Fibroblast of skin of right quadriceps (primary cell): ENCODE results near the gene RAB26.

Source experiments
- DNase-seq: peaks from one replicate; pipeline ENCODE4 v3.0.0-alpha.2; 2013

The RAB26 gene

DNA sequence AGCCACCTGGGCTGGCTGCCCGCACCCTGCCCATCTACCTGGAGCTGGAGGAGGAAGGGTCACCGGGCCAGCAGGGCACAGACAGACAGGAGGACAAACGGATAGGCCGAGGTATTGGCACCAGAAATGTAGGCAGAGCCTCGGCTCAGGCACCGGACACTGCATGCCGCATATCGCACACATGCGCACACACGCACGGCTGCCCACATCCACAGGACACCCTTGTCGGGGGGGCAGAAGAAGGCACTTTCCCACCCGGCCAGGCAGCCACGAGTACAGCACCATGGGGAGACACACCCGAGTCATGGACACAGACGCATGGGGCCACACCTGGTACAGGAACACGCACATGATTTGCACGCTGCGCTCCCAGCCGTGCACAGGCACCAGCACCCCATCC, 33.5 kb downstream of the RAB26 start:
- DNase-seq = no peak

DNA sequence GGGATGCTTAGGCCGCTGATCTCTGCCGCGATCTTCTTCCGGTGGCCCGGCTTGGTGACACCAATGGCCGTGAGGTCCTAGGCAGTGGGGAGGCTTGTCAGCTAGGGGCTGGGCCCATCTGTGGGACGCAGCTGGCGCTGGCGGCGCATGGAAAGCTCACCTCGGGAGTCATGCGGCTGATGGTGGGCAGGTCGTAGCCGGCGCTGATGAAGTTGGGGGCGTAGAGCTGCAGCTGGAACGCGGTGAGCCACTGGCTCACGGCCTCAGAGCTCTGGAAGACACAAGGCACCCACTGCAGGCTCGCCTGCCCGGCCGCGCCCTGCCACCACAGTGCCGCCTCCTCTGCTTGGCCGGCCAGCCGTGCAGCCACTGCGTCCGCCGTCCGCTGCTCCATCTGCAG, 35.2 kb downstream of the RAB26 start:
- no peak for DNase-seq

DNA sequence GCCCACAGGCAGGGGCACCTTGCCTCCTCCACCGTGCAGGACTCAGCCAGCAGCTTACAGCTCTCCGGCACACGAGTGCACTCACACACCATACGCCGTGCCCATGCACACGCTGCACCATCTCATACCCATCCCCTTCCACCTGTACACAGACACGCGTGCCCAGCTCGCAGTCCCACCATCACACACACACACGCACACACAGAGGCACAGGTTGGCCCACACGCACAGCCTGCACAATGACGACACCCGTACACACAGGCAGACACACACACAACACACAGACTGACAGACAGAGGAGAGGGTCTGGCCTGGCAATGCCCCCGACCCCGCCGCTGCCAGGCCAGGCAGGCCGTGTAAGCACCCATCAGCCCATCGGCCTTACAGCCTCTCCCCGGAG, 35.9 kb downstream of the RAB26 start:
- DNase-seq = no peak

DNA sequence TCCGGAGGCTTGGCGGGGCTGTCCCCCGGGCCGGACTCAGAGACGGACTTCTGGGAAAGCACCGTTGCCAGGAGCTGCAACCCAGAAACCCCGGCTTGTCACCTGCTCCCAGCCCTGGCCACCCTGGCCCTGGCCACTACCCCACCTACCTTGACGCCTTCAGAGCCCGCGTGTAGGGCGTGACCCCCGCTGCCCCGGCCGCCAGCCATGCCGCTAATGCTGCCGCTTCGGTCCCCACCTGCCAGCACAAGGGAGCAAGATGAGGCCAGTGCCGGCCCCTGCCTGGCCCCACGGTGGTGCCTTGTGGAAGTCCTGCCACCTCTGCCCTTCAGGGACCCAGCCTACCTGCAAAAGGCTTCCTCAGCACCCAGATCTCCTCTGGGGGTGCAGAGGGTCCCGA, 36.5 kb downstream of the RAB26 start:
- no peak for DNase-seq

DNA sequence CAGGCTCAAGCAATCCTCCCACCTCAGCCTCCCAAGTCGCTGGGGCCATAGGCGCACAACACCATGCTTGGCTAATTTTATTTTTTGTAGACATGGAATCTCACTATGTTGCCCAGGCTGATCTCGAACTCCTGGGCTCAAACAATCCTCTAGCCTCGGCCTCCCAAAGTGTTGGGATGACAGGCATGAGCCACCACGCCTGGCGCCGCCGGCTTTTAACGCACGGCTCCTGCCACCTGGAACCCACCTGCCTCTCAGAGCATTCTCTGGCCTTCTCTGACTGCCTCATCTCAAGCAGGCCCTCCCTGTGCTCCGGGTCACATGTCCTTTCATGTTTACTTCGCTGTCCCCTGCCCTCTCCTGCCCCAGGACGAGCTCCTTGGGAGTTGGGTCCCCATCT, 37.6 kb downstream of the RAB26 start:
- no peak for DNase-seq

DNA sequence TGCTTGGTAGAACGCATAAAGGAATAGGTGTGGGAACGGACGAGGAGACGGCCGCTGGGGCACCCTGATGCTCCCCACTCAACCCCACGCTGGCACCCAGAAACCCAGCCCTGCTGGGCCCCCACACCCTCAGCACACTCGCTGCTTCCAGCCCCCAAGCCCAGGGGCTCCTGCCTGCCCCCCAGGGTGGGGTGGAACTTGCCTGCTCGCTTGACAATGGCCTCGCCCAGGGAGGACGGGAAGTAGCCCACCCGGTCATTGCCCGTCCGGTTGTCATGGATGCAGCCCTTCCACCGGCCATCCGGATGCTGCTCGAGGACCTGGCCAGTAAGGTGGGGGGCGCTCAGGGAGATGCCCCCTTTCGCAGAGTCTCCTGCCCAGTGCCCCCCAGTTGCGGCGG, 38.1 kb downstream of the RAB26 start:
- DNase-seq = no peak

DNA sequence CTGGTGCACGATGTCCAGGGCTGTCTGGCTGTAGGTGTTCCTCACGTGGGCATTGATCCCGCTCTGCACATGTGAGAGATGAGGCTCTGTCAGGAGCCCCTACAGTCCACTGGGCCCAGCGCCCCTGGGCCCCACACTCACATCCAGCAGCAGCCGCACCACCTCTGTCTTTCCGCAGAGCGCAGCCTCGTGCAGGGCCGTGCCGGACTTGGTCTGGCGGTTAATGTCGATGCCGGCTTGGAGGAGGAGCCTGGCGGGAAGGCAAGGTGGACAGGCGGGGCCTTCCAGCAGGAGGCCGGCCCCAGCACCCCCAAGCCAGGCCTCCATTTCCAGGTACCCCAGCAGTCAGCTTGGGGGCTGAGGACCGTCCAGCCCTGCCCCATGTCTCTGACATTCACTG, 38.8 kb downstream of the RAB26 start:
- DNase-seq = no peak

DNA sequence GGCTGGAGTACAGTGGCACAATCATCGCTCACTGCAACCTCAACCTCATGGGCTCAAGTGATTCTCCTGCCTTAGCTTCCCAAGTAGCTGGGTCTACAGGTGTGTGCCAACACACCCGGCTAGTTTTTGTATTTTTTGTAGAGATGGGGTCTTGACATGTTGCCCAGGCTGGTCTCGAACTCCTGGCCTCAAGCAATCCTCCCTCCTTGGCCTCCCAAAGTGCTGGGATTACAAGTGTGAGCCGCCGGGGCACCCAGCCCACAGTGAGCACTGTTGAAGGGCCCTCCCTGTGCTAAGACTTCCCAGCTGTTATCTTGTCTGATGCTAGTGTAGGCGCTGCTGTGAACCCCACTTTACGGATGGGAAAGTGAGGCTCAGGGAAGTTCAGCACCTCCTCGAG, 40.0 kb downstream of the RAB26 start:
- DNase-seq = no peak

DNA sequence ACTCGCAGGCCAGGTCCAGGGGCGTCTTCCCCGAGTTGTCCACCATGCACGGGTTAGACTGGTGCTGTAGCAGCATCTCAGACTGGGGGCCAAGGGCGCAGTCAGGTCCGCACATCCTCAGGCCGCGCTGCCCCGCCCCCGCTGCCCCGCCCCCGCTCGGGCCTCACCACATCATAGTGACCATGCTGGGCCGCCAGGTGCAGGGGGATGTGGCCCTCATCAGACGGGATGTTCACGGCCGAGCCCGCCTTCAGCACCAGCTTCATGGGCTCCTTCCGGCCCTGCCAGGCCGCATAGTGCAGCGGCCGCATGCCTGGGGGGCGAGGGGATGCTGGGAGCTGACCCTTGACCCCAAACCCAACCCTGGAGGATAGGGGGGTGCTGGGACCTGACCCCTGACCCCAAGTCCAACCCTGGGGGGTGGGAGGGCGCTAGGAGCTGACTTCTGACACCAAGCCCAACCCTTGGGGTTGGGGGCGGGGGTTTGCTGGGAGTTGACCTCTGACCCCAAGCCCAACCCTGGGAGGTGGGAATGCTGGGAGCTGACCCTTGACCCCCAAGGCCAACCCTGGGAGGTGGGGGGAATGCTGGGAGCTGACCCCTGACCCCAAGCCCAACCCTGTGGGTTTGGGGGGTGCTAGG, 40.9 kb downstream of the RAB26 start:
- DNase-seq = no peak

DNA sequence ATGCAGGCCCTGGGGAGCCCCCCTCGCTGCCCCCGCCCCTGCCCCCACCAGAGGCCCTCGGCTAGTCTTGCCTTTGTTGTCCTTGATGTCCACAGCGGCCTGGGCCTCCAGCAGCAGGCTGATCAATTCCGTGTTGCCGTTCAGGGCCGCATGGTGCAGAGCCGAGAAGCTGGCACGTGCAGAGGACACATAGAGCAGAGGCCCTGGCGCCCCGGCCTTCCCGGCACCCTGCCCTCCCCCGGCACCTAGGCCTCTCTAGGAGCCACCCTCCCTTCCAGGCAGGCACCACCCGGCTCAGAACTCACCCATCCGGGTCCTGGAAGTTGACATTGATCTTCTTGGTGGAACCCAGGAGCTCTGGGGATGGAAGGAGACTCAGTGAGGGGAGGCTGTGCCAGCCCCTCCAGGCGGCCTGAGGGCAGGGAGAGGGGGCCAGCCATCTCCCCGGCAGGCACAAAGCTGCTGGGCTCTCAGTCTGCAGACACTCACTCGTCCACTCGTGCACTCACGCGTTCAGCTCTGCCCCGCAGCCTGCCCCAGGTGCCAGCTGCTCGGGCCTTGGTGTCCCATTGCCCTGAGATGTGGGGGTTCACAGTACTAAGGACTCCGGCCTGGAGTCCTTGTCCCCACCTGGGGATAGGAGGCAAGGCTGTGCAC, 41.7 kb downstream of the RAB26 start:
- no peak for DNase-seq

DNA sequence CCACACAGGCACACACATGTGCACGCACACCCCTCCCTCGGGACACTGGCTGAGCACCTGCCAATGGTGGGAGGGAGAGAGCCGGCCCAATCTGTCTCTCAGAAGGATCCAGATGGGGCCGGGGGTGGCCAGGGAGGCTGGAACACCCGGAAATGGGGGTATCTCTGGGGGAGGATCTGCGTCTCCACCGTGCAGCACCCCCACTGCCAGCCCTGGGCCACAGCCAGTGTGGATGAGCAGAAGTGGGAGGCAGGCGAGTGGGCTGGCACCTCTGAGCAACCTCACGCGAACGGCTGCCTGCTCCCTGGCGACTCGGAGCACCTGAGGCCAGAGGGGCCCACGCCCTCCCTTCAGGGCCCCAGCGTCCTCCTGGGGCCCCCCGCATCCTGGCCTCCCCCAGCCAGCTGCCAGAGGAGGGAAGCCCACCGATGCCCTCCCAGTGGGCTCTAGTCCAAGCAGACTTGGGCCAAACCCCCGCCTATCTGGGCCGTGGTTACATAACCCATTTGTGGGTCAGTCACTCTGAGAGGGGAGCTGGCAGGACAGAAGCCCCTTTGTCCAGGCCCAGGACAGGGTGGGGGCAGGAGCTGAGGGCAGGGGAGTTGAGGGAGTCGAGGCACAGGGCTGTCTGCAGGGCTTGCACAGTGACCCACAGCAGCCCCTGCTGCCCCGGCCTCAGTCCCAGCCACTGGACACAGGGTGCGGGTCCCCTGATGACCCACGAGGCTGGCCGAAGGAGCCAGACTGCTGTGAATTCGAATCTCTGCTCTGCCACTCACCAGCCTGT, 42.4 kb downstream of the RAB26 start:
- no peak for DNase-seq

DNA sequence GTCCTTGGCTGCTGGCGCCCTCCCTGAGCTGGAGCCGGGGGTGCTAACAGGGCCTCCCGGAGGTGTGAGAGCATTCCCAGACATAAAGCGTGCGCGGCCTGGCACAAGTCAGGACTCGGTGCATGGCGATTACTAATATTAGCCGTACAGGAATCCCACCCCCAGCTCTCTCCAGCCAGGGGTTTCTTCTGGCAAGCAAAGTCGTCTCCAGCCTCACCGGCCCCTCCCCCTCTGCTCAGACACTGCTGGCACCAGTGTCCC, 43.0 kb downstream of the RAB26 start:
- DNase-seq = no peak

DNA sequence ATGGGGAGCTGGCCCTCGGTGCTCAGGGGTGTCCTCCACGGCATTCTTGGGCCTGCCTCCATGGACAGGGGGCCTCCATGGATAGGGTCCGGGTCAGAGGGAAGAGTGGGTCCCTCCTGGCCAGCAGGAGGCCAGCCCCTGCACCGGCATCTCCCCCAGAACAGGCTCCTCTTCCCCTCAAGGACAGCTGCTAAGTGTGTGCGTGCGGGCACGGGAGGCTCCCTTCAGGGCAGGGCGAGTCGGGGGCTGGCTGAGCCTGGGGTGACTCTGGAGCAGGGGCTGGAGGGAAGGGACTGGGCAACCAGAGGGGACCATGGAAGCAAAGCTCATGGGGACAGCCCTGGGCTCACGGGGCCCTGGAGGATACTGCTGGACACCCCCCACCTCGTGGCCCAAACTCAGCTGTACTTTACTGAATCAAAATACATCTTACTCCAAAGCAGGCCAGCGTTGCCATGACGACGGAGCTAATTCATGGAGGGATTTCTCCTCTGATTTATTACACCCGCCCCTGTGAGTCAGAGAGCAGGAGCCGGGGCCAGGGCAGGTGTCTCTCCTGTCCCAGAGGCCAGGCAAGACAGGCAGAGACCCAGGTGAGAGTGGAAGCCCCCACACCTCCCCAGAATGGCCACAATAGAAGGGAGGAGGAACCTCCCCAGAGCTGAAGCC, 45.9 kb downstream of the RAB26 start:
- peak; percentile 45 for DNase-seq

DNA sequence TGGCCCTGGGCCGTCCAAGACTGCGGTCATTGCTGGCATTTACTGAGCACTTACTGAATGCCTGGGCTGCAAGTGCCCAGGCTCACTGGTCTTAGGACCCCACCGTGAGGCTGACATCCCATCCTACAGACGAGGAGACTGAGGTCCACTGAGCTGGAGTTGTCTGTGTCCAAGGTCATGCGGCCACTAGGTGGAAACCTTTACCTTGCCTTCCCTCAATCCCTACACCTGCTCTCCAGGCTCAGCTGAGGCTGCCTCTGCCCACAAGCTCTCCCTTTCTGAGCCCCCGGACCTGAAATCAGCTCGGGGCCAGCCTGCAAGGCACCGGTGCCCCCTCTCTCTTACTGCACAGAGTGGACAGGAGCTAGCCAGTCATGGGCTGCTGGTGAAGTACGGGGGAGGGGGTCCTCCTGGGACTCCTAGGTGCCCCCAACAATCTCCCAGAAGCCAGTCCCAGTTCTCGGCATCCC, 46.5 kb downstream of the RAB26 start:
- DNase-seq = peak; percentile 20

DNA sequence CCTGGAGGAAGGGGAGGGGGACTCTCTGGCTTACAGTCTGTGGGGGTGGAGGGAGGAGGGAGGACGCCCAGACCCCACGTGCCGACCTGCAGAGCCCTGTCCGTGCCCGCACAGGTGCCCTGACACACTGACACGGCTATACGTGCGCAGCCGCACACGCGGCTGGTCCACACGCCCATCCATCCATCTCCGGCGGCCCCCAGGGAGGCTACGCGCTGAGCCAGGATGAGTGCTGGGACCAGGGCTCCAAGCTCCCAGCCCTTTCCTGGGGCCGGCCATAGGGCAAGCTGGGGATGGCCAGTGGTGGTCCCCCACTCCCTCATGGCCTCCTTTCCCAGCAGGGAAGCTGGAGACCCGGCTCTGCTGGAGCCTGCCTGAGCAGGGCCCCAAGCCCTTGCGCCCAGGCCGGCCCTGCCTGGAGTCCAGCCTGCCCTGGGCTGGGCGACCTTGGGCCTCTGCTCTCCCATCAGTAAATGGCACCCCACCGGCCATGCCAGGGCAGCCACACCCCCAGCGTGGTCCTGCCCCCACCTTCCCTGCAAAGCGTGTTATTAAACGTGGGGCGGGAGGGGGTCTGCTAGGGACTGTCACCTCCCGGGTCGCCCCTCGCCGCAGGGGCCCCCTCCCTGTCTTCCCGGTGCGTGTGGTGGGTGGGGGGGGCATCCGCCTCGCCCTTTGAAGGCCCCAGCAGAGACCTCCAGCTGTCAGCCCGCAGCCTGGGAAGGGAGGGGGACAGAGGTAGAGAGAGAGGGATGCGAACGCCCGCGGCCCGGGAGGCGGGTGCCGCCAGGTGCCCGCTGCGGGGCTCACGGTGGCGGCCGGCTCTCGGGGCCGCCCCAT, 47.1 kb downstream of the RAB26 start:
- DNase-seq = no peak

DNA sequence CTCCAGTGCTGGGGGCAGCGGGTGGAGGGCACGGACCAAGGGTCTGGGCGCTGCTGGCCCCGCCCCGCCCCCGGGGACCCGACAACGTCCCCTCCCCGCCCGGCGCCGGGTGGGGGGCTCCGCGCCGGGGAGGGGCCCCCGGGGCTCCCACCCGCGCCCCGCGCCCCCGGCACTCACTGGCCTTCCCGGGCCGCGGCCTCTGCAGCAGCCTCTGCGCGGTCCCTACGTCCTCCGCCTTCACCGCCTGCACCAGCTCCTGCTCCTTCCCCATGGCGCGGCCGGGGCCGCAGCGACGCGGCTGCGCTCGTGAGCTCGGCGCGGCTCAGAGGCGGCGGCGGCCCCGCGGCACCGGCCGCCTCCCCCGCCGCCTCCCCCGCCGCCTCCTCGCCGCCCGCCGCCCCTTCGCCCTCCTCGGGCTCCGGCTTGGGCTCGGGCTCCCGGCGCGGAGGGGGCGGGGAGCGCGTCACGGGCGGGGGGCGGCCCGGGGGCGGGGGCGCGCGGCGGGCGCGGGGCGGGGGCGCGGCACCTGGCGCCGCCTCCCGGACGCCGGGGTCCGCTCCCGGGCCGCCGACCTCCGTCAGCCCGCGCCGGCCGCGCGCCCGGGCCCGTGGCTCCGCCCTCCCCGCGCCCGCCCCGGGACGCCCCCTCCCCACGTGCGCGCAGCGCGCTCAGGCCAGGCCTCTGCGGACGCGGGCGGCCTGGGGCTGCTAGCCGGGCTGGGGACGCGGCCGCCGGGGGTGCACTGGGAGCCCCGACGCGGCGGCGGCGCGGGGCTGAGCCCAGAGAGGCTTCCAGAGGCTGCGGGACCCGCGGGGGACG, 47.9 kb downstream of the RAB26 start, which contains the start of gene CASKIN1:
Gene CASKIN1, minus strand, starts transcription at position 444 of the 819 bp plus-strand sequence. Its CDS starts 173 bp downstream, at position 271.
- DNase-seq = no peak

DNA sequence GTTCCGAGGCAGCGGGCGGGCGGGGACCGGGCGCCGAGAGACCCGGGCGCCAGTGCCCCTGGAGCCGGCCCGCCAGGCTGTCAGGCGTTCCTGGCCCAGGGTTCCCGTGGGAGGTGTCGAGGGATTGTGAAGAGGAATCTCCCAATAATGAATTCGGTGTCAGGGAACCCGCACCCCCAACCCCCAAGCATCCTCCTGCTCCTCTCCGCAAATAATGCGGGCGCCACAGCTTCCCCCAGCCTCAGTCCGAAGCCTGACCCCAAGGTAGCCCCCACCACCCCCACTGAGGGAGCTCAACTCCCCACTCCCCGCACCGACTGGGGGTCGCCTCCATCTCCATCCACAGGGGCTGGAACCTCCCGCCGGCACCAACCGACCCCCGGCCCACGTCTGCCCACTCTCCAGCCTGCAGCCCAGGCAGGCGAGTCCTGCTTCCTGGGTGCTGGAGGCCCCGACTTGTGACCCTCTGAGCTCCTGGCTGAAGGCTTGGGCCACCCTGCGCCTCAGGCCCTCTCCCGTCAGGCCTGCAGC, 48.6 kb downstream of the RAB26 start:
- DNase-seq = no peak

DNA sequence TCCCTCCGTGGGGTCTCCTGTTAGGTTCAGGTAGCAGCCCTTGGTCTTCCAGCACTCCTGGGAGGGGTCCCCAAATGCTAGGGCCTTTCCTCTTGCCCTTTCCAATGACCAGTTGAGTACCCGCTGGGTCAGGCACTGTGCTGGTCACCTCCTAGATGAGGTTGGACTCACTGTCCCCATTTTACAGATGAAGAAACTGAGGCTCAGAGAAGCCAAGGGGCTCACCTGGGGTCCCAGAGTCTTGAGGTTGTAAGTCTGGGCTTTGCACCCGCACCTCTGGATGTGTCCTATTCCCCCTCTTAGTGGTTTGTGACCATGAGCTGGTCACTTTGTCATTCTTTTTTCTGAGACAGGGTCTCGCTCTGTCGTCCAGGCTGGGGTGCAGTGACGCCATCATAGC, 49.3 kb downstream of the RAB26 start:
- no peak for DNase-seq

DNA sequence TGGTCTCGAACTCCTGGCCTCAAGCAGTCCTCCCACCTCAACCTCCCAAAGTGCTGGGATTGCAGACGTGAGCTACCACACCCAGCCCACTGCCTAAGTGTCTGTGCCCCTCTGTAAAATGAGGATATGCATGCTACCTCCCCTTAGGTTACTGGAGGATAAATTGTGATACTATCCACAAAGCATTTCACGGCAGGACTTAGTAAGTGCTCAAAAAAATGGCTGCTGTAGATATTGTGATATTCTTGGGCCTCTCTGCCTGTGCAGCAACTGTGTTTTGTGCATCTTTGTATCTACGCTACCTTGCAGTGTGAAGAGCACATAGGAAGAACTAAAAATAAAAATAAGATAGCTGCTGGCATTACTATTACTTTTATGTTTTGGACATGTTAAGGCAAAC, 49.9 kb downstream of the RAB26 start:
- DNase-seq = no peak

DNA sequence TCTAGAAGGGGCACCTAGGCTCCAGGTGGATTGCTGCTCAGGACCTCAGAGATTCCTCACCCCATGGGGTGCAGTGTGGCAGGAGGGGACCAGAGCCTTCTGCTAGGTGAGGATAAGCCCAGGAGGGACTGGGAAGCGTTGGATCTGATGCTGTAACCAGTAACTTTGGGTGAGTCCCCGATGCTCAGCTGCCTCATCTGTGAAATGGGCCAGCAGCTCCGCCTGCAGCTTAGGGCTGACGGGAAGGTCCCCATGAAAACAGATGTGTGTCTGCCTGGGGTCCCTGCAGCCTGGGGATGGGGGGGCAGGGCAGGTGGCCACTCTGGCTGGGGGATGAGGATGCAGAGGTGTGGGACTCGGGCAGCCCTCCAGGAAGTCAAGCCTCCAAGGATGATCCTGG, 50.7 kb downstream of the RAB26 start:
- DNase-seq = no peak

DNA sequence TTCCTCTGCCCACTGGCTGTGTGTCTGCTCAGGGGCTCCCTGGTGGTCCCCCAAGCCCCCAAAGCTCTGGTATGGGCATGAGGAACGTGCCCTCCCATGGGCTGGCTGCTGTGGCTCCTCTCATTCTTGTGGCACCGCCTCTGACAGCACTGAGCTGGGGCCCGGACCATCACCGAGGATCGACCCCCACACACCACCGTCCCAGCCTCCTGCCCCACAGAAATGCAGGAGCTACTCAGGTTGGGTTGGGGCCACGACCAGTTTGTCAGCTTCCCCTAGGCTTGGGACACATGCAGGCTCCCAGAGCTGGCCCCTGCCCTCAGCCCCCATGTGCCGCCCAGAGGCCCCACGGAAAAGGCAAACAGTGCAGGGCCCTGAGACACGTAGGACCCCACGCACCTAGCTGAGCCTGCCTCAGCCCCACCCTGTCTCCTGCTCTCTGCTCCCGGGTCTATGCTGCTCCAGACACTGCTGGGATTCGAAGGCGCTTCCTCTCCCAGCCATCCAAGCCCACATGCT, 51.3 kb downstream of the RAB26 start:
- no peak for DNase-seq
